Measurements from ENCODE around the gene UBE2G2.

UBE2G2 gene

DNA sequence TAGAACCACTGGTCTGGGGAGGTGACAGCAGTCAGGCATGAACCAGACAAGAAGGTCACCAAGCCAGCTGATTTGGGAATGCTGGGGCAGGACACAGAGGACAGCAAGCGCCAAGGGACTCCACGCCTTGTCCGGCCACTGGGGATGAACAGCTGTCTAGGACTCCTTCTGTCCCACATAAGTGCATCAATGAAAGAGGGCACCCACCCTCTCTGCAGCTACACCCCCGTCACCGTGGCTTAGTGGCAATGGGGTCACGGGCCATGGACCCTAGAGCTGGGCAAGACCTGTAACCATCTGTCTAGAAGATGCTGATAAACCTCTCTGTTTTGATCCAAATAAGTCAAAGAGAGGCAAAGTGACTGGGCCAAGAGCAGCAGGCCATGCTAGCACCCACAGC is 16.8 kb downstream of the UBE2G2 start:
- DNase-seq: no peak

DNA sequence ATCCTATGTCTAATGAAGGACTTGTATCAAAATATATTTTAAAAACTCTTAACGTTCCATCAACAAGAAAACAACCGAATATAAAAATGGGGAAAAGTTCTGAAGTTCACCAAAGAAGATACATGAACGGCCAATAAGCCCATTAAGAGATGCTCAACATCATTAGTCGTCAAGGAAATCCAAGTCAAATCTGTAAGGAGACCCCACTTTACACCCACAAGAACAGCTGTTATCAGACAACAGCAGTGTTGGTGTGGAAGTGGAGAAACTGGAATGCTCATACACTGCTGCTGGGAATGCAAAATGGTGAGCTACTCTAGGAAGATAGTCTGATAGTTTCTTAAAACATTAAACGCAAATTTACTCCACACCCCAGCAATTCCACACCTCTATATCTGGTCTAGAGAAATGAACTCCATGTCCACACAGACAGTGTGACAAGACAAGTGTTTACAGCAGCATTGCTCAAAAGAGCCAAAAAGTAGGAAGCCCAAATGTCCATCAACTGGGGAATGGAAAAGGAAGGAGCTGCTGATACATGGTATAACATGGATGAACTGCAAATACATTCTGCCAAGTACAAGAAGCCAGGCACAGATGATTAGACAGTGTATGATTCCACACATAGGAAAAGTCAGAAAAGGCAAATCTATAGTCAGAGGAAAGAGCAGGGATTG is 18.5 kb downstream of the UBE2G2 start:
- DNase-seq: no peak

DNA sequence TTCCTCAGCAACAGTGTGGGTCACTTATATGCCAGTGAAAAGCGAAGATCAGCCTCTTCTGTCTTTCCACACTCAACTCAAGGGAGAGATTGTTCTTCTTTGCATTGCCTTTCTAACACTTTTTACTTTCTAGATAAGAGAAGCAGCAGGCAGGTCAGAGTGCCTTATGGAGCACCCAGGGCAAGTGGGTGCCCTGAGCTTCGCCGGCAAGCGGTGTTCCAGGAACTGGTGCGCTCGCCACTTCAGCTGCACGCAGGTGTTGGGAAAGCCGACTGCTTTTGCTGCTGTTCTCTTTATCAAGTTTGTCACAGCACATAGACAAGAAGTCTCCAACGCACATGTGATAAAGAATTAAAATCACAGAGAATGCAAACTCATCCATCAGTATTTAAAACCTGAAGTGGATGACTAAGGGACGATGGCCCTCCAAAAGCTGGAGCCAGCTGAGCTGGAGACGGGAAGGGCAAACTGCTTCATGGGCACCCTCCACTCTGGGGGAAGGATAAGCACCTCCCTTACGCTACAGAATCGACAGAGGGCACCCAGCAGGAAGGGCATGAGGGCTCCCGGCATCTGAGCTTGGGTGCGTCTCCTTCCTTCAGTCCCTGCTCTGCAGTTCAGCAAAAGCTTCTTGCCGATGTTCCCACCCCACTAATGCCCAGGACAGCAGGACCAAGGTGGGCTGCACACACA is 20.7 kb downstream of the UBE2G2 start:
- DNase-seq: no peak

DNA sequence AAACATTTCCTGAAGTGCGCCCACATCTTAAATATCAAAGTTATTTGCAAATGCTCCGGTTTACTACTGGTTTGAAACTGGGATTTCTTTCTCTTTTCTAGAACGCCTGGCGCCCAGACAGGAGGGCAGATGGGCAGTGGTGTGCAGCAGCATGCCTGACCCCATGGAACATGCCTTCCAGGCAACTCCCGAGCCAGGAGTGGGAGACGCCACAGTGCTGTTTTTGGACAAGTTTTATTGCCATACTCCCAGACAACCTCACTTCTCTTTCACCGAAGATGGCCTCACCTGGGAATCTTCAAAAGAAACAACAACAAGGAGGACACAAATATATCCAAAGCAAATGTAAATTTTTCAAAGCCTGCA is 21.5 kb downstream of the UBE2G2 start:
- DNase-seq: no peak

DNA sequence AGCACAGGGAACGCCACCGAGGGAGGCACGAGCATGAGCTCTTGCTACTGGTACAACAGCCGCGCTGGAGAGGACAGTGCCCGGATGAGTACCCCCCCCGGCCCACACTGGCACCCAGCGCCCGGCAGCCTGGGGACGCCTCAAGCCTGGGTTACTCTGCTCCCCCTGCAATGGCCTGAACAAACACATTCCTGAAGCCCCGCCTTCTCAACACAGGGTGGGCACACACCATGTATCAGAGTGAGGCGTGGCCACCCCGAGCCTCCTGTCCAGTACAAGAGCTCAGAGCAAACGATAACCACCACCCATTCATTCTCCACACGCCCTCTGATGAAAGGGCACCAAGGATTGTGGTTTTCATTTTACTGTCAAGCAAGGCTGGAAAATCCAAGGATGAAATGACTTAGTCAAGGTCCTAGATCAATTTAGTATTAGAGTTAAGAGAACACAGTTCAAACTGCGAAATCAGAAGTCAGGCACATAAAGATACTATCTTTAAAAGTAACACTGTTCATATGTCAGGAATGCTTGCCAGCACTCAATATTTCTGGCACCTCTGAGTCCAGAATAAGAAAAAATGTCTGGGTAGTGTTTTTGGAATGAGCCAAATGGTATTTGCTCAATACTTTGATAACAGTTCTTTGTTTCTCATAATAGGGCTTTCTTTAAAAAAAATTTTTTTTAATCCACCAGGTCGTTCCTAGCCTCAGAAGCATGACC is 22.0 kb downstream of the UBE2G2 start:
- no peak for DNase-seq

DNA sequence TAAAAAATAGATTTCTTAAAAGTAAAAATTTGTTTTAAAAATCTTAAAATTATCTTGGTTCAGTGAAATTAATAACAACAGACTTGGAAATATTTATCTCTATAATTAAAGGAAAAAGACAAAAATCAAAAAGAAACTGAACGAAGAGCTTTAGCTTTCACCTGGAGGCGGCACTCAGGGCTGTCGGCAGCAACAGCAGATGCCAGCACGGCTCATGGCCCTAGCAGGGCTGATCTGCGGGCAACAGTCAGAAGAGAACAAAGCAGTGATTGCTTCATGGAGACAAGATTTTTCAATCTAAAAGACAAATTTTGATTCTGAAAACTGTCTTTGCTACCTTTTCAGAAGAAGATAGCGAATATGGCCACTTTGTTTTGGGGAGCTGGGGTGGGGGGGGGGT is 22.6 kb downstream of the UBE2G2 start:
- no peak for DNase-seq

DNA sequence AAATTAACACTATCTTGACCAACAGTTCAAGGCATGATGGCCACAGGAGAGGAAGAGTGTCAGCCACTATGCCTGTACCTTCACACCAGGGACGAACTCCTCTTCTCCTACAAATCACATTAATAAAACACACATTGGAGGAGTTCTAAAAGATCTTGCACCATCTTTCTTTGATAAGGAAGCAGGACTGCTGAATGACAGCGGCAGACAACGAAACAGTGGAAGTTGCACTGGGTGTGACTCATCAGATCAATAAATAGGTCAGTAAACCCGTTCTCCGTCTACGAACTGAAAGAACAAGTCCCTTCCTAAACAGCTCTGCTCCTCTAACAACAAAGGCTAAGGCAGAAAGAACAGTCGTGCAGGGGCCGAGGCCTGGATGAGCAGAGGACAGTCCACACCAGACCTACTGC is 23.1 kb downstream of the UBE2G2 start:
- DNase-seq: no peak

DNA sequence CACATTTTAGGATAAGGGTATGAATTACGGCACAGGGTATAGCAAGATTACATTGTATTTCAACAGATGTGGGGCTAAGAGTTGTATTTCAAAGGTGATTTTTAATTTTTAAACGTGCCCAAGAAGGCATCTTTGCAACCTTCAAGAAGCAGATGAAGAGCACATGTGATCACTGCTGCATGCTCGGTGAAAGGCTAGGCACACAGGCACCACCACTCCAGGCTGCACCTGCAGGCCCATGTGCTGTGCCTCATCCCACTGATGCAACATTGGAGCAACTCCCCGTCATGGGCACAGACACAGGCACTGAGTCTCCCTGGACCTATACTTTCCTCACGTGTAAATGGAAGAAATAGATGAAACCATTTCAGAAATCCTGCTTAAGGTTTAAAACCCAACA is 23.5 kb downstream of the UBE2G2 start:
- no peak for DNase-seq

DNA sequence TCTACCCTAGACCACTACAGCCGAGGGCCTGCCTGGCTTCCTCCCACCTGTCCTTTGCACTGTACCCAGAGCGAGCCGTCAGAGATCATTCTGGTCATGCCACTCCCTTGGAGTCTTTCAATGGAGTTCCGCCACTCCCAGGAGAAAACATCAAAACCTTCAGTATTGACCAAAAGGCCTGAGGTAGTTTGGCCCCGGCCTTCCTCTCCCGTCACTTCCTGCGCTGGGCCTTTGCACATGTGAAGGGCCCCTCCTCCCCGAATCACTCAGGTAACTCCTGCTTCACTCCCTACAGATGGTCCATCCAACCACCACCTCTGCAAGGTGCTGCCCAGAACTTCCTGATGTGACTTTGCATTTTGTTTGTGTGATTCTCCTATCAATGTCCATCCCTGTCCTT is 26.6 kb downstream of the UBE2G2 start:
- no peak for DNase-seq

DNA sequence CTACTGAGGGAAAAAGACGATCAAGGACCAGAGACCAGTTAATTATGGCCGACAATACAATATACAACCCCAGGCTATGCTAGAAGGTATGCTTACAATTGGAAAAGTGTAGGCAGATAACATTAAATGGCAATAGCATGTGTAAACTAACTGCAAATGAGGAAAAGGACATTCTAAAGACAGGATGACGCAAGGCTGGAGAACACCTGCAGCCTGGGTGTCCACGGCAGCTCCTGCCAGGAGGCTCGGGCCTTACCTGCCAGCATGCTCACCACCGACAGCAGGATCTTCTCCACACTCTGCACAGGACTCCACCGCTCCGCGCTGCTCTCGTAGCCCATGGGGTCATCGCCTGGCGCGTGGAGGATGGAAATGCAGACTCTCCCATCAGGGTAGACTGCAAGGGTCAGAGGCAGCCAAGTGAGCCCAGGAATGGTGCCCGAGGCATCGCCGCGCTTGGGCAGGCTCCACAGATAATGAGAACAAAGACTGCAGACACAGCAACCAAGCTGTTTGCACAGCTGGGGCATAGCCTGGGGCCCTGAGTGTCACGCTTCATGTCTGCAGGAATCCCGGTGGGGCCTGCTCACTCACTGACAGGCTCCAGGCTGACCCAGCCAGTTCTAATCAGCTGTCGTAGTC is 28.2 kb downstream of the UBE2G2 start:
- no peak for DNase-seq

DNA sequence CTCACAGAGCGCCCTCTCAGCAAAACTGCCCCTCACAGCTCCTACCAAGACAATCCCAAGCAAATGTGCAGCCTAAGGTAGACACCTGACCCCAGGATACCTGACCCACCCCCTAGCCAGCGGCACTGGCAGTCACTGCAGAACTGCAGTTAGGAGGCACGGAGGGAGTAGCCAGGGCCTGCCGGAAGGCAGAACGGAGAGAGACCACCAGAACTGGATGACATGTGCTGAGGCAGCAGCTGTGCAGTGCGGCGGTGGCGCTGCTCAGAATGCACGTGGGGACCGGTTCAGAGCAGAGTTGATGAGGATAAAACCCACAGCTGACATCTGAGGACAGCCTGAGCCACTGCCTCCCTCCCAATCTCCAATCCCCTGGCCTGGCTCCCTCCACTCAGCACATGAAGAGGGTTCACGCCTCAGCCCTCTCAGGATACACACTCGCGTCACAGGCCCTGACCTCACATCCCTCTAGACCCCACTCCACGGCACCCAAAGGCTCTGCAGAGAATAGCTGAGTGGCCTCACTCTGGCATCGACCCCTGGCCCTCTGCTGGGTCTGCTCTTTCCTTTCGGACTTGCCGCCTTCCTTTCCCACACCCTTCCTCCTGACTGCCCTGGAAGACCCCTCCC is 29.6 kb downstream of the UBE2G2 start:
- DNase-seq: no peak

DNA sequence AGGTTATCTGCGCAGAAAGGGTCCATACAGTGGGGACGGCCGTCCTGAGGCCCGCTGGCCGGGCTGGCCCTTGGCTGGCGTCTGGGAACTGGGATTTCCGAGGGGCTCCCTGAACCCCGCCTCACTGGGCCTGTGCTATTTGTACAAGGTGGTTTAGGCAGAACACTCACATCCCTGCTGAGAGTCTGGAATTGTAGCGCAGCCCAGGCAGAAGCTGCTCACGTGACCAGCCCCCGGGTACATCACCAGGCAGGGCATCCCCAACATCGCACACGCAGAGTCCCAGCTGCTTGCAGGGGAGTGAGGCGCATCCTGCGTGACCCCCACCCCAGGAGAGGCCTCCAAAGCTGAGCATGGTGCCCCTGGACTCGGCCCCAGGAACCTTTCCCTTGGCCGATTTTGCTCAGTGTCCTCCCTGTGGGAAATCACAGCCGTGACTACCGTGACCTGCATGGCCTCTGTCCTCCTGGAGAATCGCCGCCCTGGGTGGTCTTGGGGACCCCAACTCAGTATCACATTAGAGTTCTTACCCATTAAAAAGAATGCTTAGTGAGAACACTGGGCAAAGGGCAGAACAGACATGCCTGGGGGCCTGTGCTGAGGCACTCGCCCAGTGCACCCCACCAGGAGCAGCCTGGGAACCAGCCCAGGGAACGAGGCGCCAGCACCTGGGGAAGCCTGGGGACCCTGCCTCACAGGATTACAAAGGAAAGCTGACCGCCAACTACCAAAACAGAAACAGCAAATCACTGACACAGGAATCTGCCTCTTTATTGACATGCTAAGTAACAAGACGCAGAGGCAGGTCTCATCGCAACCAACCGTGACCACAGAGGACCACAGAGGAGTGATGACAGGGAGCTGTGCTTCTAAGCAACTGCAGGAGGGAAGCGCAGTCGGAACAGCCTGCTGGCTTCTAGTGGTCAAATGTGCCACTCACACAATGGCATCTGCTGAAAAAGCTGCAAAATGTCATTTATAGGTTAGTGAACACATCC is 33.5 kb downstream of the UBE2G2 start:
- no peak for DNase-seq

DNA sequence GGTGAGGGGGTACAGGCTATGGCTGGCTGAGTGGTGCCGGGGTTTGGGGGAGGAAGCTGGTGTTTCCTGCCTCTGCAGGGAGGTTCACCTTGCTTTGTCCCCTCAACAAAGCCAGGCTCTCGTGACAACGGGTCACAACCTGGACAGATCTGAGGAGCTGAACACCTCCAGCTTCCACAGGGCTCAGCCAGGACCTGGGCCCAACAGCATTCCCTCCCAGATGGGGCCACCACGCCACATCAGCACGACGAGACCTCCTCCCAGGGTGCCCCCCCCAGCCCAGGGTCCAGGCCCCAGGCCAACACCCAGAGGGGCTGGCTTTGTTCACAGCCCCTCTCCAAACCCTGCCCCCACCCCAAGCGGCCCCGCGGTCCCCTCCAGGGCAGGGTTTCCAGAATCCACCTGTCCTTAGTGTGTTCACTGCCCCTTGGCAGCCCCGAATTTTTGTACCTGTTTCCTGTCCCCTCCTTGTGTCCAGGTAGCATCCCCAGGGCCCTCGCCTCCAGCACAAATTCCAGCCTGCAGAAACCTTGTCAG is 34.7 kb downstream of the UBE2G2 start:
- no peak for DNase-seq

DNA sequence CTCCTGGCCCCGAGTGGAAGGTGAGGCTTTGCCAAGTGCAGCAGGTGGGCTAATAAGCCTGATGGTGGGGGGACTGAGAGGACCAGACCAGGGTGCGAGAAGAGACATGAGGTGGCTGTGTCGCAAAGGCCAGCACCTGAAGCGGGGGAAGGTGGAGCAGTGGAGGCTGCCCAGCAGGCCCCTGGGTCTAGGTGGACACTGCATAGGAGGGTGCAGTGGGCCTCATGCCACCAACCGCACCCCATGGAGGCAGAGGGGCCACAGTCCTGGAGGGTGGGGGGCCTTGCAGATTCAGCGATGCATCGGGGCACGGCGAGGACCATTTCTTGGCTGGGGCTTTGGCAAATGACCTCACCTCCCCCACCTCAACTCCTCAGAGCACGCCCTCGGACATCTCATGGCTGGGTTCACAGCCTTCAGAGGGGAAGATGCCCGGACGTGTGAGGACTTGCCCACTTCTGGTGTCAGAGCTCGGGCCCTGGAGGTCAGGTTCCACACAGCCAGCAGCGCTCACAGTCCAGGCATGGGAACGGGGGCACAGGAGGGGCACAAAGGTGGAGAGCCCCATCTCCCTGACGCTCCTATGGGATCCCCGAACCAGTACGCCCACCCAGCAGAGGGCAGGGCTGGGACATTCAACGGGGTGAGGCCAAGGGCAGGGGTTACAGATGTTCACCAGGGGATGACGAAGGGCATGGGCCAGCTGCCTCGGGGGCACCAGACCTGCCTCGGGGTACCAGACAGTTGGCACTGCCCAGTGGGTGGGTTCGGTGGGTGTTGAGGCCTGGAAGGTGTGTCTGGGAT is 35.4 kb downstream of the UBE2G2 start:
- no peak for DNase-seq

DNA sequence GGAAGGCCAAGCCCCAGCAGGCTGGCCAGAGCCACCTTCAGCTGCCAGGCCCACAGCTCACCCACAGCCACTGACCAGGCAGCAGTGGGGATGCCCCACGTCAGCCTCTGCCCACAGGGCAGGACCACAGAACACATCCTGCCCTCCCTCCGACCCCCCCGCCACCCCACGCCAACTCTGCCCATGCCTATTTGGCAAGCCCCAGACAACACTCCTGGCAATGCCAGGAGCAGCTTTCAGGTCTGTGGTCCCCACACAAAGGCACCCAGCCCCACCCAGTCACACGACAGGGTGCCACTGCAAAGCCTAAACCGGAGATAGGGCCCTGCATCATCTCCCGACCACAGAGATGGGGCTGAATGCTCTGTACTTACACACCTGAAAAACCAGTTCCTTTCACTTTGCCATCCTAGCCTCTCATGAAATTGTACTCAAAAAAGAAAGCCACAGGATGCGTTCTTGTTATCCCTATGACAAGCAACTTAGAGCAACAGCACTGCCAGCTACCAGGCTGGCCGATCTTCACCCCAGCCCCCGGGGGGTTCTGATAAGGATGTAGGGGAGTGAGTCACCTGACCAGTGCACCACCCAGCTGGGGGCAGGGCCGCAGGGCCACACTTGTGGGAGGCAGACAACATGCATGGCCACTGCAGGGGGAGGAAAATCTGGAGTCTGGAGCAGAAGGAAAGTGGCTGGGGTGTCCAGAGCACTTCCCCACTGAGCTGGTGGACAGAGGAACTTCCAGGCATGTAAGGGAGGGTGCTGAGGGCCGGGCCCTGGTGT is 36.2 kb downstream of the UBE2G2 start:
- peak in 1 of 2 donors; percentile 17 for DNase-seq

DNA sequence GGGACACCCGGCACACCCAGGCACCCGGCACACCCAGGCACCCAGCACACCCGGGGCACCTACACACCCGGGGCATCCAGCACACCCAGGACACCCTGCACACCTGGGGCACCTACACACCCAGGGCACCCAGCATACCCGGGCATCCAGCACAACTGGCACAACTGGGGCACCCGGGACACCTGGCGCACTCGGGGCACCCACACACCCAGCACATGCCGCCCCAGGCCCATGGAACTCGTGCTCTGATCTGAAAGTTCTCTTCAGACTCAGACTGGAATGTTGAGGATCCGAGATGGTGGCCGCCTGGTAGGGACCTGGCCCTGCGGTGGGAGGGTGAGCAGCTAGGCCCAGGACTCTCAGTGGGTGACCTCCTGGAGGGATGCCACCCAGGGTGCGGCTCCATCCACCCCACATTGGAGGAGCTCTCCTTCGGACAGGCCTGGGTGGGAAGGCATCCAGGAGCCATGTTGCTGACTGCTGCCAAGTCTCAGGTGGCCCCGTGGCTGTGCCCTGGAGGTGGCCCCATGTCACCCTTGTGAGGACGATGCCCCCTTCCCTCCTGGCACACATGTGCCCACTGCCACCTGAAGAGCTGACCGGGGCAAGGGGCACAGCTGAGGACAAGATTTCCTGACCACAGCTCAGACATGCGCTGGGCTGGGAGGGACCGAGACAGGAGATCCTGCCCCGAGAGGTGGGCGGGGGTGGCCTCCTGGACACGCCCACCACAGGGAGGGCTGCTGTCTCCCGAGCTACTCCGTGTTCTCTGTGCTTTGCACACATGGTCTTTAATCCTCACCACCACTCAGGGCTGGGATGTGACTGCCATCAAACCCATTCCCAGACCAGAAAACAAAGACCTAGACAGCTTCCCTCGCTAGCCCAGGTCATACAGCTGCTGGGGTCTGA is 37.0 kb downstream of the UBE2G2 start:
- DNase-seq: no peak

DNA sequence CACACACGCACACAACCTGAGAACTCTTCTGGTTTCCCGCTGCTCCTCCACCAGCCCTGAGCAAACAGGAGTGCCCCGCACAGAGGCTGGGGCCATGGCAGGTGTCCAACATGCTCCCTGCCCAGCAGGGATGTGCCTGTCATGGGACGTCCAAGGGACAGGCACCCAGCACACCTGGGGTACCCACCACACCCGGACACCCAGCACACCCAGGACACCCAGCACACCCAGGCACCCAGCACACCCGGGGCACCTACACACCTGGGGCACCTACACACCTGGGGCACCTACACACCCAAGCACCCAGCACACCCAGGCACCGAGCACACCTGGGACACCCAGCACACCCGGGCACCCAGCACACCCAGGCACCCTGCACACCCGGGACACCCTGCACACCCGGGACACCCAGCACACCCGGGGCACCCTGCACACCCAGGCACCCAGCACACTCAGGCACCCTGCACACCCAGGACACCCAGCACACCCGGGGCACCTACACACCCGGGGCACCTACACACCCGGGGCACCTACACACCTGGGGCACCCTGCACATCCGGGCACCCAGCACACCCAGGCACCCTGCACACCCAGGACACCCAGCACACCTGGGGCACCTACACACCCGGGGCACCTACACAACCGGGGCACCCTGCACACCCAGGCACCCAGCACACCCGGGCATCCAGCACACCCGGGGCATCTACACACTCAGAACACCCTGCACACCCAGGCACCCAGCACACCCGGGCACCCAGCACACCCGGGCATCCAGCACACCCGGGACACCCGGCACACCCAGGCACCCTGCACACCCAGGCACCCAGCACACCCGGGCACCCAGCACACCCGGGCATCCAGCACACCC is 37.9 kb downstream of the UBE2G2 start:
- no peak for DNase-seq

DNA sequence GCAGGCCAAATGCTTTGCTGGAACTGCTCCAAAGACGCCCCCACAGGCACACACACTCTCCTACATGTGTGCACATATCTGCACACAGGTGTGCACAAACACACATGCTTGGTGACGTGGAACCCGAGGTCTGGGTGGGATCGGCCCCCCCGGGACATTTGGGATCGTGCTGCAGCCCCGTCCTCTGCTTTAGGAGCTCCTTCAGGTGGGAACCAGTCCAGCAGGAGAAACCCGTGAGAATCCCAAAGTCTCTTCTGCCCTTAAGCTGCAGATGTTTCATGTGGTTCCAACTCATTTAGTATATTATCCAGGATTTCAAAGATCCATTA is 38.6 kb downstream of the UBE2G2 start:
- DNase-seq: no peak

Measured in stimulated activated CD4-positive, alpha-beta T cell treated with anti-CD3 and anti-CD28 coated beads, Interleukin-2, amount 100 ng/mL, for 48 hours (primary cell).